ENCODE measurements around the gene RHBDD1.

The RHBDD1 gene

GRCh38 chr2:226909836-226910235 lies 74.0 kb downstream of the RHBDD1 start:
- in situ Hi-C loops (cut with MboI; ENCODE audit: low sequenced_read_pairs): no loop called here

DNA sequence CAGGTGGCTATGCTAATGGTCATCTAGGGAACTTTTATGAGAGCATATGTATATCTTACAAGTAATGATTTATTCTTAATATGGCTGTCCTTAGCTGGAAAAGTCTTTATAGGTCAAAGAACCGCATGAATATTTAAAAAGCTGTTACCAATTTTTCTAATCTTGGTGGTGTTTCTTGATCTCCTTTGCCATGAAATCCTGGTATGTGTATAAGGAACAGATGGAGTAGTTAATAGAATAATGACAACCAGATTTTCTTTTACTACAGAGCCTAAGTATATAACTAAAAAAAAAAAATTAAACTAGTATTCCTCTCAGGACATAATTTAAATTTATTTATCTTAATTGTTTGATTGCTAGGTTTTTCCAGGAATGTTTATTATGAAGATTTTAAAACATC lies 74.5 kb downstream of the RHBDD1 start:
- in situ Hi-C loops (cut with MboI; ENCODE audit: low sequenced_read_pairs): no loop called here

DNA sequence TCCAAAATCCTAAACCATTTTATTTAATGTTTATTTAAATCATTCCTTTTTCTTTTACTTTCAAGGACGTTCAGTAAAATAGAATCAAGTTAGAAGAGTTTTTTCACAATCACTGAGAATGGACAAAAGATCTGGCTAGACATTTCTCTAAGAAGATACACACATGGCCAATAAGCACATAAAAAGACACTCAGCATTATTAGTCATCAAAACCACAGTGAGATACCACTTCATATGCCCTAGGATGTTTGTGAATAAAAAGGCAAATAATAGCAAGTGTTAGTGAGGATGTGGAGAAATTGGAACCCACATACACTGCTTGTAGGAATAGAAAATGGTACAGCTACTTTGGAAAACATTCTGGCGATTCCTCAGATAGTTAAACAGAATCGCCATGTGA lies 76.1 kb downstream of the RHBDD1 start:
- in situ Hi-C loops (cut with MboI; ENCODE audit: low sequenced_read_pairs): no loop called here

- in situ Hi-C loops (cut with MboI; ENCODE audit: low sequenced_read_pairs): no loop called here
Measured at GRCh38 chr2:226913641-226914040, 77.8 kb downstream of the RHBDD1 start.

DNA sequence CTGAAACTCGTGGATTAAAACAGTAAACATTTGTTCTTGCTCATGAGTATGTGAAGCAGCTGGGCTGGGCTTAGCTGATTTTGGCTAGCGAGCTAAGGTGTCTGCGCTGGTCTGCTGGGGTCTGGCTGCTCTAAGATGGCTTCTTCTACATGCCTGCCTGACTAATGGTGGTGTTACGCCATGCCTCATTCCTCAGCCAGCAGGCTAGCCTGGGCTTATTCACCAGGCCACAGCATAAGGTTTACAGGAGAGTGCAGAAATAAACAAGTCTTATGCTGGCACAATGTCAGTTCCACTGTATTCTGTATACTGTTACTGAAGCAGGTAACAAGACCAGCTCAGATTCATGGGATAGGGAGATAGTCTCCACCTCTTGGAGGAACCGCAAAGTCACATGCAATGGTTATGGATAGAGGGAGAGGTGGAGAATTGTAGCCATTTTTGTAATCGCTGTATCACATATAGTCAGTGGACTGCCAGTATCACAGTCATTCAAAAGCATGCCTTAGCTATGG lies 80.0 kb downstream of the RHBDD1 start:
- in situ Hi-C loops (cut with MboI; ENCODE audit: low sequenced_read_pairs): no loop called here

DNA sequence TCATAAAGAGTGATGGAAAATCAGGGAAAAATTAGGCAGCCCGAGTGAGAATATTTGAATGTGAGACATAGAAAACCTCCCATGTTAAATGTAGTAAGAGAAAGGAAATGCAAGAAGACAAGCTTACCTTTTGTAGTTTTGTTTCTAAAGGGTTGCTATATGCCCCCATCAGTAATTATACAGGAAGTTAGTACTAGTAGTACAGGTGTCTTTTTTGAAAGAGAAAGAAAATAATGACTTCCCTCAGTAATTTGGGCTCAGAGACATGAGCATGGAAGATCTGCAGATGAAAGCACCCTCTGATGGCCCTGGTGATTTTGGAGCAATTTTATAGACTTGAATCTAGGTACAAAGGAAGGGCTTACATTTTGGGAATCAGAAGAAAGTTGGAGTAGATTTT lies 80.8 kb downstream of the RHBDD1 start:
- in situ Hi-C loops (cut with MboI; ENCODE audit: low sequenced_read_pairs): no loop called here

DNA sequence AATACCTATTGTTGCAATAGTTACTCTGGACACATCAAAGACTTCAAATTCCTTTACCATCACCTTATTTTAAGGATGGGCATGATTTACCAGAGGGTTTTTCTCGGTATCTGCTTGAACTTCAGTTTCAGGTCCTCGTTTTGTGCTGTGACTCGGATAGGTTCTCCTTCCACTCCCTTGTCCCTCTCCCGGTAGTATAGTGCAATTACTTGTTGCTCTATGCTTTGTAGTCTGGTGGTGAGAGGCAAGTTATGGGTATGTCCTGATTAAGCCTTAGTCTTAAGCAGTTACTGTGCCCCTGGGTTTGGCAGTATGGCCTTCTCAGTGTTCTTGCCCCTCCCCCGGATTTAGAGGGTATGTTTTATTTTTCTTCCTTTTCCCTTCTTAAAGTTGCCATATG lies 96.6 kb downstream of the RHBDD1 start:
- in situ Hi-C loops (cut with MboI; ENCODE audit: low sequenced_read_pairs): no loop called here

DNA sequence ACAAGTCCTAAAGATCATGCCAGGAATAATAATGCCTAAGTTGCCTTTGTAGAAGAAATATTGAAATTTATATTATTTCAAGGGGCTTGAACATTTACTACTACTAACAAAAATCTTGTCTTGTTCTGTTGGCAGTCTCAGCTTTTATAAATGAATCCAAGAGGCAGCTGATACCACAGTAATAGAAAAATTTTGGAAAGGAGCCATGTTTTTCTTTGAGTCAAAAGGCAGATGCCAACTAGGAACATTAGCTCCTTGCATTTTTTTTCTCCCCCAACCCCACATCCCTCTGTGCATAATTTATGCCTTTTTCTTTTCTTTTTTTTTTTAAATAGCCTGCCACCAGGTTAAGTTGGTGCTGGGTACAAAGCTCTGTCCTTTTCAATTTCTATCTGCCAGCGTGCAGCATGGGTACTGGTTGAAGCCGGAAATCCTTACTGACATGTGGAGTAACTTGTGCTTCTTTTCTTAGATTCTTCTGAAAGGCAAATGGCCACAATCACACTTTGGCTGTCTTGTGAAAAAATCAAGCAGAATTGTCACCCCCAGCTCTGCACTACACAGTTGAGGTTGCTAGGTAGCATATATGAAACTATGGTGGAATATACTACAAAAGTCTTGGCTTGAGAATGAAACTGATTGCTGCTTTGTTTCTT lies 98.8 kb downstream of the RHBDD1 start:
- in situ Hi-C loops (cut with MboI; ENCODE audit: low sequenced_read_pairs): no loop called here

- in situ Hi-C loops (cut with MboI; ENCODE audit: low sequenced_read_pairs): no loop called here
Measured at GRCh38 chr2:226943862-226944620, 108.2 kb downstream of the RHBDD1 start.

DNA sequence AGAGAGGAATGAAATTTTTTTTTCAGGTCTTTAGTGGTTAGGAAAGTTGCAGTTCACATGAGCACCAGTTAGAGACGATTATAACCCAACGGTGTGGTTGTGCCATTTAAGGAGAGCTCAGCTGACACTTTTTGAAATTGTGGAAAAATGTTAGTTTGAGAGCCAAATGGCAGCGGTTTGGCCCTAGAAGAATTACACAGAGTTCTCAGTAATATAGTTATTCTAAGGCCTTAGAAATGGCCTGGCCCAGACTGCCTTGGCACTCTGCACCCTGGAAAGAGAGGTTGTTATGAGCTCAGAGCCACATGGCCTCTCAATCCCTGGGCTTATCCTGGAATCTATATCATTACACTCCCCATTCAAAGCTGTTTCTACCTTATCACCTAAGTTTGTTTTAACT lies 117.4 kb downstream of the RHBDD1 start:
- in situ Hi-C loops (cut with MboI; ENCODE audit: low sequenced_read_pairs): no loop called here

DNA sequence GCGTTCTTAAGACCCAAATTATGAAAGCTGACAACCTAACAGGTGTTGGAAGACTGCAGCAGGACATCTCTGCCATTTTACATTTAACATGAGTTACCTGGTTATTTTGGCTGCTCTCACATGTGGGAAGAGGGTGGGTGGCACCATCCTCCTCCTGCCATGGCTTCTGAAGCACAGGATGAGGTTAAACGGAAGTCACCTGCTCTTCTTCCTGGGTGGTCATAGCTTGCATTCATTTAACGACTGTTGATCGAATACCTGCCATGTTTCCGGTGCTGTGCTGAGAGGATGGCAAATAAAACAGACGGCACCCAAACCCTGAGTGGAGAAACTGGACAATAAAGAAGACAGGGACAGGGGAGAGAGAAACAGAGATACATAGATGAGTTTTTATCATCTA lies 118.0 kb downstream of the RHBDD1 start:
- in situ Hi-C loops (cut with MboI; ENCODE audit: low sequenced_read_pairs): no loop called here

- in situ Hi-C loops (cut with MboI; ENCODE audit: low sequenced_read_pairs): no loop called here
Measured at GRCh38 chr2:226956659-226957058, 120.8 kb downstream of the RHBDD1 start.

- in situ Hi-C loops (cut with MboI; ENCODE audit: low sequenced_read_pairs): no loop called here
Measured at GRCh38 chr2:226959418-226959817, 123.6 kb downstream of the RHBDD1 start.

- in situ Hi-C loops (cut with MboI; ENCODE audit: low sequenced_read_pairs): no loop called here
Measured at GRCh38 chr2:226962176-226962773, 126.4 kb downstream of the RHBDD1 start.

- in situ Hi-C loops (cut with MboI; ENCODE audit: low sequenced_read_pairs): no loop called here
Measured at GRCh38 chr2:226963528-226963927, 127.7 kb downstream of the RHBDD1 start.

DNA sequence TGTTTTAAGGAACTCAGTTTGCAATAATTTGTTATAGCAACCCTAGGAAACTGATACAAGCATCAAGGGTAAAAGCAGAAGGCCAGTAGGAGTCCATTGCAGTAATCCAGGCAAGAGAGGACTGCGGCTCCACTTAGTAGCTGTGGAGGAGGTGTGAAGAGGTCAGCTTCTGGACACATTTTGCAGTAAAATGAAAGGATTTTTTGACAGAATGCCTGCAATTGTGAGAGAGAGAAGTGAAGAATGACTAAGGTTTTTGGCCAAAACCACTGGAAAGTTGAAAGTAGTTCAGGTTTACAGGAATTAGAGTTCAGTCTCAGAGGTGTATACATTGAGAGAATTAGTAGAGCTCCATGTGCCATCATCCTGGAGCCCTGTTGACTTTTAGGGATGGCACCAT lies 129.5 kb downstream of the RHBDD1 start:
- in situ Hi-C loops (cut with MboI; ENCODE audit: low sequenced_read_pairs): no loop called here

DNA sequence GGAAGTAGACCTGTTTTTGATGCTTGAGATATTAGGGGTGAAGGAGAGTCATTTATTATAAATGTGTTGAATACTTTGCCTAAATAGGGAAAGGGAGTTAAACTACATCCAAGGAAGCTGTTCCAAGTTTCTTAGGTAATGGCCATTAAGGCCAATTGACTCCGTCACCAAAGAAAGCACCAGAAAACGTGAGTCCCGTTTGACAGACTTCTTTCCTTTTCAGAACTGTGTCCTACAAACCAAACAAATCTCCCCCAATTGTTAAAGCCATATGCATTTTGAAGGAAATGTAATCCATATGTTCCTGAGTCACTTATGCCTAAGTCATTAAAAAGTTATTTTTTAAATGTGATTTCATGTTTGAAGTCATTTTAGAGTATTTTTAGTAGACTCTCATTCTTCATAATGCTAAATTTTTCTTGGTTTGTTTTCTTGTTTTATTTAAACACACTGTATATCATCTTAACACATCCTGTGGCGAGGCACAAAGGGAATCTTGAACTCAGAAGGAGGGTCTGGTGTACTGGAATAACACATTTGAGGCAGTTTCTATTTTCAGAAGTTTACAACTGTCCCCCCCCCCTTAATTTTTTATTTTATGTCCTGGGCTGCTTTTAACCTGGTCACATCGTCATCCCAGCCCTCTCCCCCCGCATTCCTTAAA lies 133.7 kb downstream of the RHBDD1 start:
- in situ Hi-C loops (cut with MboI; ENCODE audit: low sequenced_read_pairs): no loop called here

- in situ Hi-C loops (cut with MboI; ENCODE audit: low sequenced_read_pairs): no loop called here
Measured at GRCh38 chr2:226970362-226970761, 134.5 kb downstream of the RHBDD1 start.

GRCh38 chr2:226971084-226971483 lies 135.2 kb downstream of the RHBDD1 start:
- in situ Hi-C loops (cut with MboI; ENCODE audit: low sequenced_read_pairs): no loop called here

GRCh38 chr2:226971770-226972169 lies 135.9 kb downstream of the RHBDD1 start:
- in situ Hi-C loops (cut with MboI; ENCODE audit: low sequenced_read_pairs): no loop called here

DNA sequence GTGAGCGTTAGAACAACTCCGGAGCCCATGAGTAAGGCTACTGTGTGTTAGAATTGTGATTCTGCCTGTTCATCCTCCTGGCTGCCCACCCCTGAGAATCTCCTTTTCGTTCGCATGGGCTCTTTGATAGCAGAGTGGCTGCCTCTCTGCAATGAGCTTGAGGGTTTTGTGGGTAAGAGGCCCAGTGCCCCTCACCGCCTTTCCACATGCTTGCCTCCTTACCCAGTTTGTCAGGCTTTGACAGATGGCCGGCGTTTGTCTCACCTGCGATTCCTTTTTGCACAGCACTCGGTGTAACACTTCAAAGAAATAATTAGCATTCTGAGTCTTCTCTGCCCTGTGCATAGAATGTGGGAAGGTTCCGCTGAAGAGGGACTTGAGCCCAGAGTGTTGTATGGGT lies 138.0 kb downstream of the RHBDD1 start:
- in situ Hi-C loops (cut with MboI; ENCODE audit: low sequenced_read_pairs): no loop called here

Measured in hTERT RPE-1 (cell line).